Ovary (tissue), 9 donors: Measurements from ENCODE around the gene DAB1. TPM values are rescaled to one million over a fixed set of nuclear protein-coding genes. Genes with fewer than 3 reads are reported as not detected.

ENCODE experiments used
- DNase-seq, 5 donors: peaks; one replicate each; pipeline ENCODE4 v3.0.0-alpha.2; 2019 to 2020
- H3K27ac ChIP-seq, 2 donors: fragments of 200-600 bp; one replicate each; pipeline versions ENCODE4 v1.5.1 to v1.8.0; 2019 to 2022
- H3K27me3 ChIP-seq: fragments of 200-600 bp; one replicate; pipeline ENCODE4 v1.8.0; 2022
- H3K36me3 ChIP-seq: fragments of 200-600 bp; sonication (generic); one replicate; pipeline ENCODE4 v1.5.1; 2019
- H3K4me1 ChIP-seq: one replicate; pipeline ENCODE4 v1.8.1; 2013; ENCODE audit warnings: mild to moderate bottlenecking, moderate library complexity; ENCODE audit not compliant: insufficient read depth
- H3K4me3 ChIP-seq: fragments of 200-600 bp; sonication (generic); one replicate; pipeline ENCODE4 v1.5.1; 2017
- H3K9me3 ChIP-seq, 2 donors: fragments of 200-600 bp in 1 of 2; sonication (generic) in 1 of 2; one replicate each; pipeline versions ENCODE4 v1.5.1 to v1.8.1; 2013 to 2019; ENCODE audit warnings: mild to moderate bottlenecking in 1 of 2, moderate library complexity in 1 of 2
- CTCF ChIP-seq, 3 donors: fragments of 450-650 bp in 2 of 3; fragments of 200-600 bp in 1 of 3; IDR thresholded peaks; one replicate each; pipeline versions ENCODE4 v1.5.1 to v1.8.0; 2016 to 2022; ENCODE audit warnings: antibody characterized with exemption in 3 of 3, mild to moderate bottlenecking in 1 of 3
- EP300 ChIP-seq: sonication (generic); formaldehyde crosslinking; IDR thresholded peaks from one replicate; pipeline ENCODE4 v1.6.1; 2017; ENCODE audit warnings: antibody characterized with exemption
- POLR2A ChIP-seq: fragments of 450-650 bp; IDR thresholded peaks from one replicate; pipeline ENCODE4 v1.6.1; 2017; ENCODE audit warnings: antibody characterized with exemption, mild to moderate bottlenecking, moderate library complexity
- WGBS, 3 donors: extraction: QIAGEN DNeasy Blood & Tissue Kit in 1 of 3; methylation state at CpG; one replicate each; pipeline versions ENCODE4 v1.1.5 to v1.1.7; 2013 to 2017; 5-methylcytosine and 5-hydroxymethylcytosine counted together
- intact Hi-C, 4 donors: fragments of 100-400 bp; cut with DNase I; formaldehyde crosslinking; loops; one replicate each; pipeline versions ENCODE4 v1.11.0 to v1.15.1; 2022 to 2023
- polyA plus RNA-seq, 2 donors: library from polyadenylated mRNA; stranded (reverse); fragments of 200-250 nt in 1 of 2; fragments of 350-450 nt in 1 of 2; fragmentation: Illumina TruSeq in 1 of 2; extraction: RNeasy Lipid Tissue Mini Kit (QIAGEN cat#74804) in 1 of 2; gene quantifications; one replicate each; pipeline ENCODE4 v1.2.3, GENCODE V29; 2013 to 2014
- total RNA-seq, 7 donors: library from RNA; depleted of rRNA in 2 of 7; stranded (reverse); fragments of >200 nt in 2 of 7; fragmentation: NEBNext Ultra II Directional in 3 of 7; extraction: Animal tissue kit (Norgen Biotek cat#: 25700) in 3 of 7; gene quantifications; one replicate each; pipeline versions ENCODE4 v1.1.0 to v1.2.4, GENCODE V29; 2016 to 2023
- donor health status: DM: no; HTN: no; CAD: no; lungs with moderate emphysema.
- donor health status: DM: no; HTN: no; CAD: no.
- donor health status: Bipolar disorder and iron deficiency.
- donor health status: DM: yes; HTN: yes; CAD: no.
- donor health status: DM: no; HTN: no; CAD: no.
- donor health status: DM: yes; HTN: yes; CAD: no.

DAB1 gene
- total and polyA plus RNA-seq, 9 donors, result 0.22 to 5.5 (median 0.77) TPM

- Histone ChIP-seq H3K27me3 (no peaks in the 10 kb centered on the region), H3K36me3 (no peaks in the 10 kb centered on the region), H3K4me1 (no peaks in the 10 kb centered on the region), H3K27ac (no peak overlapping the region), H3K4me3 (no peak overlapping the region), H3K9me3 (no peaks in the 10 kb centered on the region)
- DNase-seq, result no peak
- intact Hi-C loops, result no loop called here
- WGBS, 3 donors, result 66 to 71% (median 70%) methylated on average over 2 of the region's 2 CpGs
- TF ChIP-seq CTCF (IDR thresholded peaks at IDR 0.05), result no peak
- no peak for TF ChIP-seq EP300
- TF ChIP-seq POLR2A, result no peak
These were observed 123.7 kb downstream of the DAB1 start for GRCh38 chr1:57300186-57300585.

- WGBS, 3 donors, result 7 to 26% (median 9%) methylated on average over 4 of the region's 4 CpGs
- DNase-seq, result no peak
- no peaks in the 10 kb centered on the region for H3K9me3 ChIP-seq
- H3K27ac ChIP-seq, result no peak overlapping the region
- no peaks in the 10 kb centered on the region for H3K27me3 ChIP-seq
- TF ChIP-seq CTCF (IDR thresholded peaks at IDR 0.05) (no peak), EP300 (no peak), POLR2A (no peak)
- intact Hi-C loops, result no loop called here
- no peaks in the 10 kb centered on the region for H3K36me3 ChIP-seq
- H3K4me3 ChIP-seq, result no peak overlapping the region
- no peaks in the 10 kb centered on the region for H3K4me1 ChIP-seq
These were observed 127.1 kb downstream of the DAB1 start for GRCh38 chr1:57296726-57297250.

GRCh38 chr1:57295326-57295725 lies 128.5 kb downstream of the DAB1 start:
- TF ChIP-seq CTCF (IDR thresholded peaks at IDR 0.05) (no peak), EP300 (no peak), POLR2A (no peak)
- H3K27me3 ChIP-seq, result no peaks in the 10 kb centered on the region
- no peak for DNase-seq
- no peaks in the 10 kb centered on the region for H3K4me1 ChIP-seq
- no peak overlapping the region for H3K4me3 ChIP-seq
- H3K27ac ChIP-seq, result no peak overlapping the region
- H3K9me3 ChIP-seq, result no peaks in the 10 kb centered on the region
- no peaks in the 10 kb centered on the region for H3K36me3 ChIP-seq
- WGBS, 3 donors, result 95 to 100% (median 96%) methylated on average over 1 of the region's 1 CpG
- intact Hi-C loops, result no loop called here

GRCh38 chr1:57294177-57294576 lies 129.7 kb downstream of the DAB1 start:
- H3K36me3 ChIP-seq, result no peaks in the 10 kb centered on the region
- no peaks in the 10 kb centered on the region for H3K4me1 ChIP-seq
- intact Hi-C loops, result no loop called here
- H3K27me3 ChIP-seq, result no peaks in the 10 kb centered on the region
- H3K4me3 ChIP-seq, result no peak overlapping the region
- no peak overlapping the region for H3K27ac ChIP-seq
- DNase-seq, result no peak
- no peaks in the 10 kb centered on the region for H3K9me3 ChIP-seq
- no peak for TF ChIP-seq POLR2A
- no peak for TF ChIP-seq CTCF (IDR thresholded peaks at IDR 0.05)
- no peak for TF ChIP-seq EP300

- no peak for DNase-seq
- no peaks in the 10 kb centered on the region for H3K36me3 ChIP-seq
- TF ChIP-seq POLR2A (no peak), EP300 (no peak)
- WGBS, 3 donors, result 54 to 78% (median 64%) methylated on average over 3 of the region's 3 CpGs
- no peak overlapping the region for H3K4me3 ChIP-seq
- no peaks in the 10 kb centered on the region for H3K9me3 ChIP-seq
- no peak overlapping the region for H3K27ac ChIP-seq
- intact Hi-C loops, result no loop called here
- no peaks in the 10 kb centered on the region for H3K4me1 ChIP-seq
- no peaks in the 10 kb centered on the region for H3K27me3 ChIP-seq
These were observed 130.6 kb downstream of the DAB1 start for GRCh38 chr1:57293214-57293613.
